Measurements from ENCODE around the gene UMAD1.

The UMAD1 gene

DNA sequence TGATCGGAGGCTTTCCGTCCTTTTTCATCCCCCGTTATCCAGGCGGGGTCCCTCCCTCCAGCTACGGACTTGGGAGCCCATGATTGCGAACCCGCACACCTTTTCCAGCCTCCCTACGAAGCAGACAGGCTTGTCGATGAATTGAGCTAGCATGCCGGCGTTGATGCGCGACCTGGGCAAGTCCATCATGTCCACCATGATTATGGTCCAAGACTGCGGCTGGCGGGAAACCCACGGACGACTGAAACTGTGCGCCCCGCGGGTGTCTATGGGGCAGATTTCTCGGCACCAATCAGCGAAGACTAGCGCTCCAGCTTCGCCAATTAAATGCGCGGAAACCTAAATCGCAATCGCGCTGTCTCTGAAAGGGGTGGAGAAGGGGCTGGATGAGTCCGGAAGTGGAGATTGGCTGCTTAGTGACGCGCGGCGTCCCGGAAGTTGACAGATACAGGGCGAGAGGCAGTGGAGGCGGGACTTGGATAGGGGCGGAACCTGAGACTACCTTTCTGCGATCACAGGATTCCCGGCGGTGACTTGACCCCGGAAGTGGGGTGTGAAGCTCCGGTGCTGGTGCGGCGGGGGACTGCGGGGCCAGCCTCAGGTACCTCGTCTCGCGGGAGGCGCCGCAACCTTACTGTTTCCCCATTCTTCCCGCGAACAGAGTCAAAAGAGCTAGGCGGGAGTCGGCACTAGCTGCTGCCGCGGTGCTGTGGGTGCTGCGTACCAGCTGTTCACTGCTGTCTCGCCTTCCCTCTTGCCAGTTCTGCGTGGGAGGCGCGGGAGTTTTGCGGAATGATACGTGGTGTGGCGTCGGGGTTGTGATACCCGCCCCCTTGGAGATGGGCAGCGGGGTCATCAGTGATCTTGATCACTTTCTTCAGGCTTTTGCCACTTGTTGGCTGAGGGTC, at the start of gene UMAD1:
Gene UMAD1, plus strand, starts transcription at position 532 of the 908 bp plus-strand sequence. CDS start 32,620 bp downstream, outside the sequence.
- DNase-seq, result peak; percentile 99

DNA sequence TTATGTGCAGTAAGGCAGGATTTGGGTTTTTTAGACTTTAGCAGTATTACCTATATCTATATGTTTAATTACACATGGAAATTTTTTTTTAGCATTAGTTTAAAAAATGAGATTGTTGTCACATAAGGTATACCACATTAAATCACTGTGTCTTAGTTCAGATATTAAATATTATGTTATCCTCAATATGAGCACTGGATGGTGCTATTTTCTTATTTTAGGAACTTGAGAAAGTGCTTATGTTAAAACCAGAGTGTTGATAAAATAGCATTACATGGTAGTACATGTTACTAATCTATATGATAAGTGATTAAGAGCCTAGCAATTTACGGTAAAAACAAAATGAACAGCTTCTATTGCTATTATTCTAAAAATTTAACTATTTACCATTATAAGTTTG, 45.1 kb upstream of the UMAD1 start:
- peak in 1 of 2 donors; percentile 63 for DNase-seq

DNA sequence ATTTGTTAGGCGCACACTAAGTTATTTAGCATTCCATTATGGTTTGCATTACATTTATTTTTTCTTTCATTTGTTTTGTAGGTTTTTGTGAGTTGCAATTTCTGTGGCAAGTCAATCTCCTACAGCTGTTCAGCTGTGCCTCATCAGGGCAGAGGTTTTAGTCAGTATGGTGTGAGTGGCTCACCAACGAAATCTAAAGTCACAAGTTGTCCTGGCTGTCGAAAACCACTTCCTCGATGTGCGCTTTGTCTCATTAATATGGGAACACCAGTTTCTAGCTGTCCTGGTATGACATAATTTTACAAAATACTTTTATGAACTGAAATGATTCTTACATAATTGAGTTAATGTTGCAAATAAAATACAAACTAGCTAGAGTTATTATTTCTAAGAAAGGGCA, 44.4 kb upstream of the UMAD1 start:
- peak in 1 of 2 donors; percentile 29 for DNase-seq

DNA sequence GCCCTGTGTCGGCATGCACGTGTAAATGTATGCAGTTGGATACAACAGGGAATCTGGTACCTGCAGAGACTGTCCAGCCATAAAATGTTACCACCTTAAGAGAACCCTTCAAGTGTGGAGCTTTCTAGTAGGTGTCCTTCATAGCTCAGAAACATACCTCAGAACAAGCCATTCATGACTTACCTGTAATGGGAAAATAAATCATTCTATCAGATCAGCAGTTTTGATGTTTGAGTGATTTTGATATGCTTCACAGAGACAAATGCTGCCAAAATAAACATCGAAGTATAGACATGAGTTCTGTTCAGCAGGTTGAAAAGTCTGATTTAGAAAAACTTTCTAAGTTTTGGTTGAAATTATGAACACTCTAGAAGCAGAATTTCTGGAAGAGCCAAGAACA, 33.5 kb upstream of the UMAD1 start:
- DNase-seq, result no peak

DNA sequence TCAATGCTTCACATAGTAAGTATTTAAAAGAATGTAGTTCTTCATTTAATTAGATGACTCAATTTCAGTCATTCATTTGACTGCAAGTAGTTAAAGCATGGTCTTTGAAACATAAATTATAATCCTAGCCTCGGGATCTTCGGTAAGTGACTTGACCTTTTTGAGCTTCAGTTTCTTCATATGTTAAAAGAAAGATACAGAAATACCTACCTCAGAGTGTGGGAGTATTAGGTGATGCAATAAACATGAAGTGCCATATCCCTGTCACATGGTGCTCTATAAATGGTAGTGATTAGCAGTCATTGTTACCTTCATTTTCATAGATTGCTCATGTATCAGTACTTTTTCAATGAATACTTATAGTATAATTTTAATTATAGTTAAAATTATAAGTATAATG, 31.2 kb upstream of the UMAD1 start:
- no peak for DNase-seq

DNA sequence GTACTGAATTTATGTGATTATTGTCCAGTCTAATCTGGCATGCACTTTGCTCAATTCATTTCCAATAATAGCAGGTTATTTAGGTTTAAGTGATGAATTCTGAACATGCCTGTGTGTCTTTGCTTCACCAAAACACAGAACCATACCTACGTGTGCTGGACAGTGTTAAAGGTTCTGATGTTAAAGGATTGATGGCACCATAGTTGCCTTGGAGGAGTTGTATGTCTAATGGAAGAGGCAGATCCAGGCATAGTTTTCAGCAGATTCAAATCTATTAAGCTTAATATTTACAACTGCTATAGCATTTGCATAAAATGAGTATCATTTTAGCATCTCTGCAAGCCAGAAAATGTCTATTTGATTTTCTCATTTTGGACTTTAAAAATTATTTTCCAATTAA, 28.0 kb upstream of the UMAD1 start:
- DNase-seq, result no peak

DNA sequence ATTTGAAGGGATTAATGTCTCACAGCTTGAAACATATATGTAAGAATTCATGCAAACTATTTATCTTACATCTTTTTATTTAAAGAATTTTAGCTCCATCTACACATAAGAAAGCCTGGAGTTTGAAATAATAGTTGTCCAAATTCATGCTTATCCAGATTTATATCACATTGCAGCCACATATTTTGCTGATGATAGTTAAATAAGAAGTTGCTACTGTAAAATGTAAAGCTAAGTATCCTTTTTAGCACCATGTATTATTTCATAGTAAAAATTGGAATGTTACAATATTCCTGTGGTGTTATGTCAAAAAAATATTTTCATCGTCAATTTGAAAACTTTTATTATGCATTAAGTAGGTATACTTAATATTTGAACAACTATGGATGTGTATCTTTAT, 27.3 kb upstream of the UMAD1 start:
- DNase-seq, result no peak

DNA sequence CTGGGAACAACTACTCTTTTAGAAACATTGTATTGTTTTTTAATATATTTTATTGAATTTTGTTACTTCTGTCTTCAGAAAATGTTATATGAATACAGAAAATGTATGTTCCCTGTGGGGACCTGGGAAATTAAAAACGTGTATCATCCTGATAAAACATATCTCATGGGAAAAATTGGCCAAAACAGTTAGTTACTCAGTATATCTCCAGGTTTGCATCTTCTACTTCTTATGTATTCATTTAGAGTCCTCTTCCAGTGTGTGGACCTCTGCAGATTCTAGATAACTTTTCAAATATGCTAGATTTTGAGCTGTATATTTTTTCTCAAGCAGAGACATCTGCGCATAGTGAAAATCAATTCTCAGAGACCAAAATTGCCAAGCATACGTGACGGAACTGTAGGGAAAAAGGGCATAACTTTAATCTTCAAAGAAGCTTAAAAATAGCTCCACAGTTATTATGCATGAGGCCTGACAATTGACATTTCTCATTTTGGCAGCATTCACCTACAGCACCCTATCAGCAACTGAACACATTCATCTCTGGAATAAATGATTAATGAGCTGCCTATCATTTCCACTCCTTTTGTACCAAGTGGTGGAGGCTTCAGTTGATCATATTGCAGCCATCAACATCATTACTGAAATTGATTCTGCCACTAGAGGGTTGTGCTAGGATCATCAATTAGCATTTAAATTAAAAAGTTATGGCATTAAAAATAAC, 26.4 kb upstream of the UMAD1 start:
- no peak for DNase-seq

DNA sequence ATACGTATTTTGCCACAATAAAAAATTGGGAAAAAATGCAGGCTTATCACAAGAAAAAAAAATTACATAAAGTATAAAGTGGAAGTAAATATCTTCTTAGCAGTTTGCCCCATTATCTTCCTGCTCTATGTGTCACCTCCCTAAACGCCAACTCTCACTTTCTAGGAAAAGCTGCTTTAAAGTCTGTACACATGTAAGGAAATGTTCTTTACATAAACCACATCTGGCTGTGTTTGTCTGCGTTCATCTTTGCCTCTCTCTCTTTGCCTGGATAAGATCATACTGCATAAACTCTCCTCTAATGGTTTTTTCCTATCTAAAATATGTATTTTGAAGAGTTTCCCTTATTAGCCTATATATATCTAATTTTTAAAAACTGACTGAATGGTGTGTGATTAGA, 23.0 kb upstream of the UMAD1 start:
- DNase-seq, result no peak

DNA sequence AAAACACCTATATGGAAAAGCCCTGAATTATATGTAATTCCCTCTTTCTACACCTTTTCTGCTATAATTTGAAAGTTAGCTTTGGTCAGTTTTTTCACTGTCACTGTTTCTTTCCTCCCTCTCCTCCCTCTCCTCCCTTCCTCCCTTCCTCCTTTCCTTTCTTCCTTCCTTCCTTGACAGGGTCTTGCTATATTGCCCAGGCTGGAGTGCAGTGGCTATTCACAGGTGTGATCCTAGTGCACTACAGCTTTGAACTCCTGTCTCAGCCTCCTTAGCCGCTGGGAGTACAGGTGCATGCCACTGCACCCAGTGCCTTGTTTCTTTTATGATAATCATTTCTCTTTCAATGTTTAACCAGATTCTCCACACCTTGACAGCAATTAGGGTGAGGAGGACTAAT, 22.1 kb upstream of the UMAD1 start:
- DNase-seq, result no peak

DNA sequence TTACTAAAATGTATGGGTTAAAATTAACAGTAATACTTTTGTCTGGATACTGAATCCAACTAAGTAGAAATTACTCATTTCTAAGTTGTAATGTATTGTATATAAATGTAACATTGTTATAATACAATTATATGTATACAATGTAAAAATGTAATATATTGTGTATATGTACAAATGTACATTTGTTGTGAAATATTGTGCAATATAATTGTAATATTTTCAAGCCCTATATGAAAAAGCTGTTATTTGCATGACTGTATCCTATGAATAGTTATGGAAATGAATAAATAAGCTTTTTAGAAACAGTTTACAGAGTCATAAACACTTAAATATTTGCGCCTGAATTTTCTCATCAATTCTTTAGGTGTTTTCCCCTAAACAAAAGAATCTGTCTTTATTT, 20.3 kb upstream of the UMAD1 start:
- no peak for DNase-seq

DNA sequence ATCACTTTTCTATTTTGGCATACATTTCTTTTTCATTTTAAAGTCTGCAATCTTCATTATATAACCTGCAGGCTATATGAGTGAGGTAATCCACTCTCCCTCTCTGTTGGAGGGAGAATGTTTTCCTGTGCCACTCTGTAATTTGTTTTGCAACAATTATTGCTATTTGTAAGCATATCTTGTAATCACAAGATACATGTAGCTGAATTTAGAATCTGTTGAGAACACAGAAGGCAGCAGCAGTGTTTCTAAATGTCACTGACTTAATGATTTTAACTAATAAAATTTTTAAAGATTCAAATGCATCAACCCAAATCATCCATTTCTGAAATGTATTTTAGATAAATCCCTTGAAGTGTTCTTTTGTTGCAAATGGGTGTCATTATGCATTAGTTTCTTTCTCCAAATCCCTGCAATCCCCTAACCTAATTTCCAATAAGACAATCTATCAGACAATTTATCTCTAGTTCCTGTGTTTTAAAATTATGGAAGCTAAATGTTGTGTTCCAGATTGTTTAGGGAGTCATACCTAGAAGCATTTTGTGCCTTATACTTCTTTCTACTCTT, 19.8 kb upstream of the UMAD1 start:
- DNase-seq, result no peak

DNA sequence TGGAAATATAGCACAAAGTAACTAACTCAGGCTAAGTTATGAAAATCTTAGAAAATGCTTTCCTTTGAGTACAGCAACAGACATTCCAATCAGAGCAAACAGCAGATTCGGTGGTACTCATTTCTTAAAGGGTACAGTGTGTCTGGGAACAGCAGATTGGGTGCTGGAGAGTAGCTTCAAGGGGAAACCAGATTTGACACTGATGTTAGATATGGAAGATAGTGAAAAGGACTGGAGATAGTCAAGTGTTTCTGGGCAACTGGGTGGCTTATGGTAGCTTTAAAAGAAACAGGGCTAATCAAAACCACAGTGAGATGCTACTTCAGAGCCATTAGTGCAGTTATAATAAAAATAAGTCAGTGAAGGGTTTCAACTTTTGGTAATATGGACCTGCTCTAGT, 12.1 kb upstream of the UMAD1 start:
- no peak for DNase-seq

DNA sequence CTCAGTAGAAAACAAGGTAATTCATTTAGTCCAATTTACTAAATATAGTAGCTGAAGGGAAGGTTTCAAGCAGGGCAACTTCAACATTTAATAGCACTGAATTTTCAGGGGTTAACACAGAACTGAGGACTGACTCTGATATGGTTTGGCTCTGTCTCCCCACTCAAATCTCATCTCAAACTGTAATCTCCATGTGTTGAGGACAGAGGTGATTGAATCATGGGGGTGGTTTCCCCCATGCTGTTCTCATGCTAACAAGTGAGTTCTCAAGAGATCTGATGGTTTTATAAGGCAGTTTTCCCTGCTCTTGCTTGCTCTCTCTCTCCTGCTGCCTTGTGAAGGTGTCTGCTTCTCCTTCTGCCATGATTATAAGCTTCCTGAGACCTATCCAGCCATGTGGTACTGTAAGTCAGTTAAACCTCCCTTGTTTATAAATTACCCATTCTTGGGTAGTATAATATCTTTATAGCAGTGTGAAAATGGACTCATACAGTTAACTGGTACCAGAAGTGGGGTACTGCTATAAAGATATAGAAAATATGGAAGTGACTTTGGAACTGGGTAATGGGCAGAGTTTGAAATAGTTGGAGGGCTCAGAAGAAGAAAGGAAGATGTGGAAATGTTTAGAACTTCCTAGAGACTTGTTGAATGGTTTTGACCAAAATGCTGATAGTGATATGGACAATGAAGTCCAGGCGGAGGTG, 9.8 kb upstream of the UMAD1 start:
- DNase-seq, result no peak

DNA sequence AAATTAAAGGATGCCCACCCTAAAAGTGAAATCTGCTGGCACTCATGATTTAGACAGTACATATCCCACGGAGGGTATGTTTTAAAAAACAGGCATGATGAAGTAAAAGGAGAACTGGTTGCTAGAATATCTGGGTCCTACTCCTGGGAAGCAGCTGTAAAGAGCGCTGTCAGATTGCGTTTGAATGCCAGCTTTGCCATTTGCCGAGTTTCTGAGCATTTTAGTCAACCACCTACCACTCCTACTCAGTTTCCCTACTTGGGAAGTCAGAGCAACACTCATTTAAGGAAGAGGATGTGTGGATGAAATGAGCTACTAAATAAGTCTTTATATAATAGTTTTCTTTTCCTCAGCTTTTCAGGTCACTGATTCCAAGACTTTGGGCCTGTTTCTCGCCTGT, 1.1 kb upstream of the UMAD1 start:
- no peak for DNase-seq

DNA sequence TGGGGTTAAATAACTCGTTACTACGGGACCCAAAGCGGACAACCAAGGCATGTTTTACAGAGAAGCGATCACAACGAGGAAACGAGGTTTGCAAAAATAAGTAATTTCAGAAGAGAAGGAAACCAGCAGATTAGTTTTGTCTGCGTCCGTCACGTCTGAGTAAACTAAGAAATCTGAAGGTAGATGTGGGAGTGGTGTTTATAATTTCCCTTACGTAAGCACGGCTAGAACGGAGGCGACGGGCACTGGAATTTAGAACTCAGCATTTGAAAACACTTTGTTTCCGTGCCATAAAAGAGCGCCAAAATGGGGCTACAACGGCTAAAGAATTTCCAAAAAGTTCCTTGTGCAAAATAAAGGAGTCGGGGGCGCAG, 718 bp upstream of the UMAD1 start:
- peak; percentile 64 to 70 for DNase-seq

DNA sequence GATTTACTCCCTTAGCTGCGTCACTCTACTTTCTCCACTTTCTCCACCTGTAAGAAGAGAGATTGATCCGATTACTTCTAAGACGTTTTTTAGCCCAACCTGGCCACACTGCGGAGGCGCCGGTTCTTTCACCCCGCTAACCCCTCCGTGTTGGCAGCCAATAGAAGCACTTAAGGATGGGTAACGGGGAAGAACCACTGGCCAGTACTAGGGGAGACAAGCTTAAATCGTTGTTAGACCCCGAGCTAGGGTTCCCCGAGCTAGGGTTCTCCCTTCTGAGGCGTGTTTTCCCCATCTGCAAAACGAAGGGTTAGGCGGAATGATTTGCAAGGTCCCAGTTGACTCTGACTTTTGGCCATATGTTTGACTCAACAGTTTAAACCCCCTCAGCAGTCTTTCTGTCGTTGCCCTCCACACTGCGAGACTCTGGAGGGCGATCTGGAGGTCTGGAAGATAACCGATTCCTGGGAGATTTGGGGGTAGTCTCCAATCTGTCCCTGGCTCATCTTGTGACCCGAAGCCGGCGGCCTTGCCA, 644 bp downstream of the UMAD1 start:
- no peak for DNase-seq

DNA sequence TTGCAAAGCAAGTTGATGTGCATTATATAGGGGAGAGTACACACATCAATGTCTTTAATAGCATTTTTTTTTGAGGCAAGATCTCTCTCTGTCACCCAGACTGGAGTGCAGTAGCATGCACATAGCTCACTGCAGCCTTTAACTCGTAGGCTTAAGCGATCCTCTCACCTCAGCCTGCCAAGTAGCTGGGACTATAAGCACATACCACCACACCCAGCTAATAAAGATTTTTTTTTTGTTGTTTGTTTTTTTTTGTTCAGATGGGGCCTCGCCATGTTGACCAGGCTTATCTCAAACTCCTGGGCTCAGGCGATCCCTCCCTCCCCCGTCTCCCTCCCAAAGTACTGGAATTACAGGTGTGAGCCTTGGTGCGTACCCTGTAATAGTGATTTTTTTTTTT, 1.5 kb downstream of the UMAD1 start:
- no peak for DNase-seq

DNA sequence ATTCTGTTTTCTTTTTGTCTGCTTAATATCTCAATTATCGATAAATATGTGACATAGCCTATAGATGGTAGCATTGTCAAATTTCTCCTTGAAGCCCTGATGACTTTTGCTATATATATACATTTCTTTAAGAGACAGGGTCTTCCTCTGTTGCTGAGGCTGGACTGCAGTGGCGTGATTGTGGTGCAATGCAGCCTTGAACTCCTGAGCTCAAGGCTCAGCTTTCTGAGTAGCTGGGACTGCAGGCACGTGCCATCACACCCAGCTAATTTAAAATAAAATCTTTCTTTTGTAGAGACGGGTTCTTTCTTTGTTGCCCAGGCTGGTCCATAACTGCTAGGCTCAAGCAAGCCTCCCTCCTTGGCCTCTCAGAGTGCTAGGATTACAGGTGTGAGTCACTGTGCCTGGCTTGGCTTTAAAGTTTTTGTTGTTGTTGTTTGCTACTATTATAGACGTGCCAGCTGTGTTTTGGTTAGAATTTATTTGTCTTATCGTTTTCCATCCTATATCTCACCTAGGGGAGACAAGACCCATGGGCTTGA, 7.0 kb downstream of the UMAD1 start:
- DNase-seq, result no peak

DNA sequence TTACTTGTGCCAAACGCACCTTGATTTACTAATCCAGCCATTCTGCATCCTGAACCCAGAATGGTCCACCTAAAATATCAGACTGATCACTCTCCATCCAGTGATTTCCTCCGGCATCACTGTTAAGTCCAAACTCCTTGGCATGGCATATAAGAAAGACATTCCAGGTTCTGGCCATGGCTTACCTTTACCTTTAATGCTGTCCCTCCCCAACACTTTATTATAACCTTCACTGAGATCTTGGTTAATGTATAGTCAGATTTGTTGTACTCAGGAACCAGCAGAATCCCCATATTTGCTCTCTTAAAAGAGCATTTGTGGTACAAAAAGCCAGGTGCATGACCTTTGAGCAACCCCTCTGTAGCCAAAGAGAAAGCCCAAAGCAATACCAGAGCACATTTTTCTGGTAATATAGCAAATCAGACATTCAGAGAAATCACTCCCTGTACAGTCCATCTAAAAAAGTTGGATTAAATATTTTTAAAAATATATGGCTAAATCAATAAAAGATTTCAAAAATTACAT, 10.2 kb downstream of the UMAD1 start:
- no peak for DNase-seq

DNA sequence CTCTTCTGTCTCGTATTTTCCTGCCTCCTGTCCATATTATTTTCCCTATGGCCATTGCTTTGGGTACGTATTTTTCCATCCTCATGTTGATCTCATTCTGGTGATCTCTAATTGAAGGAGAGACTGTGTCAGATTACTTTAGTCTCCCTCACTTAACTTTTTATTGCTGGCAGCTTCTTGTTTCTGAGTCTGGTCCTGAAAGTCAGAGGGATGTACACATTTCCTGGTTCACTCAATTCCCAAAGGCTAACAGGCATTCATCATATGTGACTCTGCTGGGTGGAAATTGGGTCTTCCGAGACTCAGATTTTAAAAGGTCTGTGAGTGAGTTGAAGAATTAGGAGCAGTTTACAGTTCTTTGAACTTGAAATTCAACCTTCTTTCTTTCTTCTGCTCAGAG, 10.9 kb downstream of the UMAD1 start:
- no peak for DNase-seq

DNA sequence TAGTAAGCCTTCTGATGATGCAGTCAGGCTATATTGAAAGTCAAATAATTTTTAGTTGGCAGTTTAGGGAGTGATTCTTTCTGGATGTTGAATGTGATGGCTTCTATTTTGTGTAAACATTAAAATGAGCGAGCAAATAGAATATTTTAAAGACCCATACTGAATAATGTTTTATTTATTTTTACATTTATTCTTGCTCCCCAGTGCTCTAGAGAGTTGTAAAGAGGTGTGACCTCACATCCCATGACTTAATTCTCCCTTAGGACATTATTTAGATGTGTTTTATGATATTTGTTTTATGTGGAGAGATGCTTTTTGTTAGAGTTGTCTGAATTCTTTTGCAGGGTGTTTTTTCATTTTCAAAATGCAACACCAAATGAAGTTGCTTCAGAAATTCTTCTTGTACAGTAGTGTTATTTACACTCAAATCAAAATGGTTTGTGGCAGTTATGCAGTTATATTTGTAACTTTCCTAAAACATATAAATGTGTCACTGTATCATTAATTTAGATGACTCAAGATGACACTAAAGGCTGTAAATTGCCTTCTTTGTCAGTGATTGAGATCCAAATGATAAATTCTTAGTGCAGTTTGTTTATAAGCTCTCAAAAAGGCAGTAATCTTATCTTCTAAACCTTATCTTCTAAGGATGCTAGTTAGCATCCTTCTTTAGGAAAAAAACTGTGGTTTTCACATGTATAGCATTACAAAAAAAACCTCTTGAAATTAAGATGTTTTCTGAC, 12.4 kb downstream of the UMAD1 start:
- no peak for DNase-seq

All from CD4-positive, alpha-beta T cell treated with Interleukin-4 for 1 hour (primary cell).